ENCODE results near the gene KLF11. TPM values are rescaled to one million over a fixed set of nuclear protein-coding genes. Genes with fewer than 3 reads are reported as not detected.

Gene KLF11
- polyA plus RNA-seq, 1 of the 3 experiments (the other 2 are of a cell fraction): 9.5 TPM

DNA sequence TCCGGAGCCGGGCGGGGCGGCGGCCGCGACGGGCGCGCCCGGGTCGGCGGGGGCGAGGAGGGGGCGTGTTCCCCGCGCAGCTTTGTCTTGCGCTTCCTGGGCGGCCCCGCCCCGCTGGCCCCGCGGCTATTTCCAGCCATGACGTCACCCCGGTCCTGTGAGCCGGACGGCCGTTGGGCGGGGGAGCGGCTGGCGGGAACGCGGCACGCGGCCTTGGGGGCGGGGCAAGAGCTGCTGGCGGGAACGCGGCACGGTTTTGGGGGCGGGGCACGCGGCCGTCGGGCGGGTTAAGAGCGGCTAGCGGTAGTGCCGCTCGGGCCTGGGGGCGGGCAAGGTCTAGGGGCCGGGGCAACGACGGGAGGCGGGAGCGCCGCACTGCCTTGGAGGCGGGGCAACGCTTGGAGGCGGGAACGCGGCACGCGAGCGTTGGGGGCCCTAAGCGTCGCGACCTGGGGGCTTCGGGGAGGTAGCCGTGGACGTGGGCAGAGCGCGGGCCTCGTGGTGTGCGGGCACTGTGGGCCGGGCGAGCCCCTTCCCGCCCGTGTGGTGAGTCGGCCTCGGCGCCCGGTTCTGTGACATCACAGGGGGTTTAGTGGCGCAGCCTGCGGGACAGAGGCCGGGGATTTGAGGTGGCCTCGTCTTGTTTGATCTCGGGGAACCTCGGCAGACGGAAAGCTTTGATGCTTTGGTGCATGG, 704 bp downstream of the KLF11 start:
- Histone ChIP-seq H3K36me3 (replicated peaks in 1 of 2; ENCODE audit: control insufficient read depth in 1 of 2, insufficient read depth in 2 of 2, low read length in 1 of 2) (peaks cover 1 to 12% of the 10 kb centered on the region in 2 experiments), H3K27ac (ENCODE audit: low read depth in 2 of 2, low read length in 1 of 2) (peak overlapping the region; percentile 58 to 77; a peak in 2 of 4 replicates), H2AFZ (ENCODE audit: low read depth) (peak overlapping the region; percentile 47; the same call in 1 of the 2 replicates), H3K9me3 (no peaks in the 10 kb centered on the region), H3K4me2 (peak overlapping the region; percentile 81), H3K79me2 (ENCODE audit: insufficient read depth) (peaks cover 19% of the 10 kb centered on the region; the same call in 1 of the 2 replicates), H4K20me1 (ENCODE audit: insufficient read depth) (peaks cover 31% of the 10 kb centered on the region), H3K9ac (peak overlapping the region; percentile 83), H3K4me1 (ENCODE audit: control insufficient read depth in 1 of 2, insufficient read depth in 2 of 2, low read depth in 1 of 2, low read length in 1 of 2) (peaks cover 6 to 22% of the 10 kb centered on the region in 2 experiments; a peak in 1 of 4 replicates), H3K4me3 (ENCODE audit: low read depth in 2 of 2, low read length in 1 of 2) (peak overlapping the region; percentile 59 to 68), H3K27me3 (ENCODE audit: insufficient read depth) (no peaks in the 10 kb centered on the region), H3K9me2 (no peaks in the 10 kb centered on the region), H3F3A (replicated peaks; ENCODE audit: insufficient read depth) (peaks cover 17% of the 10 kb centered on the region)
- ChIA-PET POLR2A (interaction anchor here (0.7 to 1.9 kb wide), 5 partner anchors 23 to 404 kb away, joined by 3 to 11 read pairs (median 3); partner anchors contain the start of genes ODC1 and TAF1B), CTCF (interaction anchor here (0.8 to 13.0 kb wide), 8 partner anchors 9 to 244 kb away, joined by 3 to 357 read pairs (median 8); no protein-coding TSS in a partner anchor)
- WGBS (ENCODE audit: low lambda C conversion rate): 40% methylated on average over 49 of the region's 90 CpGs
- DNase-seq: peak; percentile 98
- TF ChIP-seq GABPA (IDR thresholded peaks at IDR 0.05; ENCODE audit: low read depth) (no peak), RAD21 (IDR thresholded peaks at IDR 0.05; ENCODE audit: low read length) (no peak), MXI1 (IDR thresholded peaks at IDR 0.05; ENCODE audit: low read depth, low read length) (no peak), FOXM1 (IDR thresholded peaks at IDR 0.05; ENCODE audit: low read depth) (no peak), GATA2 (CRISPR knock-in tag; IDR thresholded peaks at IDR 0.05) (no peak), JUND (IDR thresholded peaks at IDR 0.05) (no peak), TAF1 (IDR thresholded peaks at IDR 0.05; ENCODE audit: borderline replicate concordance, low read depth, low read length) (no peak), NFIC (IDR thresholded peaks at IDR 0.05; ENCODE audit: borderline replicate concordance) (no peak), NRF1 (IDR thresholded peaks at IDR 0.05; ENCODE audit: low read depth, low read length) (peak; percentile 46; the same call in 1 of the 2 replicates), TEAD4 (IDR thresholded peaks at IDR 0.05; ENCODE audit: borderline replicate concordance, insufficient read depth) (no peak), YY1 (IDR thresholded peaks at IDR 0.05; ENCODE audit: low read depth) (no peak), FOSL2 (IDR thresholded peaks at IDR 0.05; ENCODE audit: borderline replicate concordance, low read depth) (no peak), SMC3 (IDR thresholded peaks at IDR 0.05; ENCODE audit: low read depth, low read length) (no peak), RXRA (IDR thresholded peaks at IDR 0.05; ENCODE audit: borderline replicate concordance, low read depth) (no peak), EZH2phosphoT487 (IDR thresholded peaks at IDR 0.05; ENCODE audit: borderline replicate concordance, low read depth) (no peak), RFX5 (IDR thresholded peaks at IDR 0.05; ENCODE audit: low read length) (no peak), EP300 (IDR thresholded peaks at IDR 0.05; ENCODE audit: borderline replicate concordance in 1 of 2, low read depth in 1 of 2, low read length in 1 of 2) (no peak)
- TF ChIP-seq, protein P1, sequence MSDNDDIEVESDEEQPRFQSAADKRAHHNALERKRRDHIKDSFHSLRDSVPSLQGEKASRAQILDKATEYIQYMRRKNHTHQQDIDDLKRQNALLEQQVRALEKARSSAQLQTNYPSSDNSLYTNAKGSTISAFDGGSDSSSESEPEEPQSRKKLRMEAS (IDR thresholded peaks at IDR 0.05; ENCODE audit: low read depth): peak; percentile 97
- TF ChIP-seq, protein P2, sequence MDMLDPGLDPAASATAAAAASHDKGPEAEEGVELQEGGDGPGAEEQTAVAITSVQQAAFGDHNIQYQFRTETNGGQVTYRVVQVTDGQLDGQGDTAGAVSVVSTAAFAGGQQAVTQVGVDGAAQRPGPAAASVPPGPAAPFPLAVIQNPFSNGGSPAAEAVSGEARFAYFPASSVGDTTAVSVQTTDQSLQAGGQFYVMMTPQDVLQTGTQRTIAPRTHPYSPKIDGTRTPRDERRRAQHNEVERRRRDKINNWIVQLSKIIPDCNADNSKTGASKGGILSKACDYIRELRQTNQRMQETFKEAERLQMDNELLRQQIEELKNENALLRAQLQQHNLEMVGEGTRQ (IDR thresholded peaks at IDR 0.05; ENCODE audit: borderline replicate concordance, low read depth, low read length): no peak
- TF ChIP-seq, protein P3, sequence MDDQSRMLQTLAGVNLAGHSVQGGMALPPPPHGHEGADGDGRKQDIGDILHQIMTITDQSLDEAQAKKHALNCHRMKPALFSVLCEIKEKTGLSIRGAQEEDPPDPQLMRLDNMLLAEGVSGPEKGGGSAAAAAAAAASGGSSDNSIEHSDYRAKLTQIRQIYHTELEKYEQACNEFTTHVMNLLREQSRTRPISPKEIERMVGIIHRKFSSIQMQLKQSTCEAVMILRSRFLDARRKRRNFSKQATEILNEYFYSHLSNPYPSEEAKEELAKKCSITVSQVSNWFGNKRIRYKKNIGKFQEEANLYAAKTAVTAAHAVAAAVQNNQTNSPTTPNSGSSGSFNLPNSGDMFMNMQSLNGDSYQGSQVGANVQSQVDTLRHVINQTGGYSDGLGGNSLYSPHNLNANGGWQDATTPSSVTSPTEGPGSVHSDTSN (IDR thresholded peaks at IDR 0.05): 0 out of 2 replicates have a peak, but pooled peaks have one; percentile 25
- TF ChIP-seq, protein P4, sequence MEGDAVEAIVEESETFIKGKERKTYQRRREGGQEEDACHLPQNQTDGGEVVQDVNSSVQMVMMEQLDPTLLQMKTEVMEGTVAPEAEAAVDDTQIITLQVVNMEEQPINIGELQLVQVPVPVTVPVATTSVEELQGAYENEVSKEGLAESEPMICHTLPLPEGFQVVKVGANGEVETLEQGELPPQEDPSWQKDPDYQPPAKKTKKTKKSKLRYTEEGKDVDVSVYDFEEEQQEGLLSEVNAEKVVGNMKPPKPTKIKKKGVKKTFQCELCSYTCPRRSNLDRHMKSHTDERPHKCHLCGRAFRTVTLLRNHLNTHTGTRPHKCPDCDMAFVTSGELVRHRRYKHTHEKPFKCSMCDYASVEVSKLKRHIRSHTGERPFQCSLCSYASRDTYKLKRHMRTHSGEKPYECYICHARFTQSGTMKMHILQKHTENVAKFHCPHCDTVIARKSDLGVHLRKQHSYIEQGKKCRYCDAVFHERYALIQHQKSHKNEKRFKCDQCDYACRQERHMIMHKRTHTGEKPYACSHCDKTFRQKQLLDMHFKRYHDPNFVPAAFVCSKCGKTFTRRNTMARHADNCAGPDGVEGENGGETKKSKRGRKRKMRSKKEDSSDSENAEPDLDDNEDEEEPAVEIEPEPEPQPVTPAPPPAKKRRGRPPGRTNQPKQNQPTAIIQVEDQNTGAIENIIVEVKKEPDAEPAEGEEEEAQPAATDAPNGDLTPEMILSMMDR (IDR thresholded peaks at IDR 0.05): no peak
- TF ChIP-seq, protein P5, sequence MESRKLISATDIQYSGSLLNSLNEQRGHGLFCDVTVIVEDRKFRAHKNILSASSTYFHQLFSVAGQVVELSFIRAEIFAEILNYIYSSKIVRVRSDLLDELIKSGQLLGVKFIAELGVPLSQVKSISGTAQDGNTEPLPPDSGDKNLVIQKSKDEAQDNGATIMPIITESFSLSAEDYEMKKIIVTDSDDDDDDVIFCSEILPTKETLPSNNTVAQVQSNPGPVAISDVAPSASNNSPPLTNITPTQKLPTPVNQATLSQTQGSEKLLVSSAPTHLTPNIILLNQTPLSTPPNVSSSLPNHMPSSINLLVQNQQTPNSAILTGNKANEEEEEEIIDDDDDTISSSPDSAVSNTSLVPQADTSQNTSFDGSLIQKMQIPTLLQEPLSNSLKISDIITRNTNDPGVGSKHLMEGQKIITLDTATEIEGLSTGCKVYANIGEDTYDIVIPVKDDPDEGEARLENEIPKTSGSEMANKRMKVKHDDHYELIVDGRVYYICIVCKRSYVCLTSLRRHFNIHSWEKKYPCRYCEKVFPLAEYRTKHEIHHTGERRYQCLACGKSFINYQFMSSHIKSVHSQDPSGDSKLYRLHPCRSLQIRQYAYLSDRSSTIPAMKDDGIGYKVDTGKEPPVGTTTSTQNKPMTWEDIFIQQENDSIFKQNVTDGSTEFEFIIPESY (IDR thresholded peaks at IDR 0.05; ENCODE audit: borderline replicate concordance, low read depth): no peak
- TF ChIP-seq, protein P6, sequence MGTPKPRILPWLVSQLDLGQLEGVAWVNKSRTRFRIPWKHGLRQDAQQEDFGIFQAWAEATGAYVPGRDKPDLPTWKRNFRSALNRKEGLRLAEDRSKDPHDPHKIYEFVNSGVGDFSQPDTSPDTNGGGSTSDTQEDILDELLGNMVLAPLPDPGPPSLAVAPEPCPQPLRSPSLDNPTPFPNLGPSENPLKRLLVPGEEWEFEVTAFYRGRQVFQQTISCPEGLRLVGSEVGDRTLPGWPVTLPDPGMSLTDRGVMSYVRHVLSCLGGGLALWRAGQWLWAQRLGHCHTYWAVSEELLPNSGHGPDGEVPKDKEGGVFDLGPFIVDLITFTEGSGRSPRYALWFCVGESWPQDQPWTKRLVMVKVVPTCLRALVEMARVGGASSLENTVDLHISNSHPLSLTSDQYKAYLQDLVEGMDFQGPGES (IDR thresholded peaks at IDR 0.05; ENCODE audit: low read depth, low read length): no peak
